Tibial artery (tissue), 4 donors: Measurements from ENCODE around the gene AKIRIN2.
"Not testable (repeated sequence)": the region's sequence is repeated elsewhere in the genome, so short reads cannot be mapped to it uniquely, and the experiment has no call there.

ENCODE experiments used
- DNase-seq, 2 donors: peaks; one replicate each; pipeline ENCODE4 v3.0.0-alpha.2; 2019
- H3K27ac ChIP-seq, 2 donors: fragments of 200-600 bp; sonication (generic) in 1 of 2; 1 replicate in 1 of 2; 2 replicates in 1 of 2; pipeline ENCODE4 v1.5.1; 2018 to 2019; ENCODE audit warnings: mild to moderate bottlenecking in 1 of 2
- H3K27me3 ChIP-seq, 2 donors: fragments of 200-600 bp; sonication (generic) in 1 of 2; one replicate each; pipeline versions ENCODE4 v1.5.1 to v1.6.0; 2016 to 2019
- H3K36me3 ChIP-seq, 3 donors: fragments of 200-600 bp; sonication (generic) in 2 of 3; one replicate each; pipeline ENCODE4 v1.5.1; 2016 to 2019; ENCODE audit warnings: mild to moderate bottlenecking in 2 of 3
- H3K4me1 ChIP-seq, 4 donors: fragments of 200-600 bp; sonication (generic) in 2 of 4; 1 replicate in 3 of 4; 2 replicates in 1 of 4; pipeline ENCODE4 v1.5.1; 2016 to 2019
- H3K4me3 ChIP-seq, 2 donors: fragments of 200-600 bp; sonication (generic) in 1 of 2; 1 replicate in 1 of 2; 2 replicates in 1 of 2; pipeline ENCODE4 v1.5.1; 2018 to 2019; ENCODE audit warnings: mild to moderate bottlenecking in 2 of 2
- H3K9me3 ChIP-seq, 3 donors: fragments of 200-600 bp; sonication (generic) in 1 of 3; one replicate each; pipeline ENCODE4 v1.5.1; 2016 to 2019
- intact Hi-C: fragments of 100-400 bp; cut with DNase I; formaldehyde crosslinking; loops from one replicate; pipeline ENCODE4 v1.15.0; 2023; ENCODE audit warnings: low total_unique reads
- TF ChIP-seq, protein P1 (sequence below), 2 experiments: fragments of 200-600 bp in 1 of 2; fragments of 450-650 bp in 1 of 2; IDR thresholded peaks; one replicate each; pipeline ENCODE4 v1.5.1; 2017 to 2019; ENCODE audit warnings: antibody characterized with exemption in 2 of 2, mild to moderate bottlenecking in 1 of 2, moderate library complexity in 1 of 2

AKIRIN2 gene

DNA sequence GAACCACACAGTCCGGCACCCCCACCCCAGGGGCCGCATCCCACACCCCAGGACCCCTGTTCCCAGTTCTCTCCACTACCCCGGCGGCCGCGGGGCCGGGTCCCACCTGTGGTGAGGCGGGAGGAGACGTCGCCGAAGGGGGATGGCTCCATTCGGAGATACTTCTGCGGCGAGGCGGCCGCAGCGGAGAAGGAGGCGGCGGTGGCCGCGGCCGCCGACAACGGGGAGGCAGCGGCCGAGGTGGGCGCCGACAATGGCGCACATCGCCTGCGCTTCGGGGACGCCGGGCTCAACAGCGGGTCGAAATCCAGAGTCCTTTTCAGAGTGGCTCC is 723 bp downstream of the AKIRIN2 start:
- Histone ChIP-seq H3K9me3 (no peaks in the 10 kb centered on the region), H3K4me1 (peaks cover 0 to 44% (median 14%) of the 10 kb centered on the region in 4 donors), H3K4me3 (peak overlapping the region; percentile 73 to 98), H3K27me3 (no peaks in the 10 kb centered on the region), H3K27ac (peak overlapping the region; percentile 93 to 97), H3K36me3 (no peaks in the 10 kb centered on the region)
- TF ChIP-seq, protein P1, sequence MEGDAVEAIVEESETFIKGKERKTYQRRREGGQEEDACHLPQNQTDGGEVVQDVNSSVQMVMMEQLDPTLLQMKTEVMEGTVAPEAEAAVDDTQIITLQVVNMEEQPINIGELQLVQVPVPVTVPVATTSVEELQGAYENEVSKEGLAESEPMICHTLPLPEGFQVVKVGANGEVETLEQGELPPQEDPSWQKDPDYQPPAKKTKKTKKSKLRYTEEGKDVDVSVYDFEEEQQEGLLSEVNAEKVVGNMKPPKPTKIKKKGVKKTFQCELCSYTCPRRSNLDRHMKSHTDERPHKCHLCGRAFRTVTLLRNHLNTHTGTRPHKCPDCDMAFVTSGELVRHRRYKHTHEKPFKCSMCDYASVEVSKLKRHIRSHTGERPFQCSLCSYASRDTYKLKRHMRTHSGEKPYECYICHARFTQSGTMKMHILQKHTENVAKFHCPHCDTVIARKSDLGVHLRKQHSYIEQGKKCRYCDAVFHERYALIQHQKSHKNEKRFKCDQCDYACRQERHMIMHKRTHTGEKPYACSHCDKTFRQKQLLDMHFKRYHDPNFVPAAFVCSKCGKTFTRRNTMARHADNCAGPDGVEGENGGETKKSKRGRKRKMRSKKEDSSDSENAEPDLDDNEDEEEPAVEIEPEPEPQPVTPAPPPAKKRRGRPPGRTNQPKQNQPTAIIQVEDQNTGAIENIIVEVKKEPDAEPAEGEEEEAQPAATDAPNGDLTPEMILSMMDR (IDR thresholded peaks at IDR 0.05), result no peak
- intact Hi-C loops, result loop anchor here (1.0 kb wide), 1 partner anchor 111 kb away; the partner anchor contains the start of gene ORC3
- DNase-seq, result peak in 1 of 2 donors; percentile 70

DNA sequence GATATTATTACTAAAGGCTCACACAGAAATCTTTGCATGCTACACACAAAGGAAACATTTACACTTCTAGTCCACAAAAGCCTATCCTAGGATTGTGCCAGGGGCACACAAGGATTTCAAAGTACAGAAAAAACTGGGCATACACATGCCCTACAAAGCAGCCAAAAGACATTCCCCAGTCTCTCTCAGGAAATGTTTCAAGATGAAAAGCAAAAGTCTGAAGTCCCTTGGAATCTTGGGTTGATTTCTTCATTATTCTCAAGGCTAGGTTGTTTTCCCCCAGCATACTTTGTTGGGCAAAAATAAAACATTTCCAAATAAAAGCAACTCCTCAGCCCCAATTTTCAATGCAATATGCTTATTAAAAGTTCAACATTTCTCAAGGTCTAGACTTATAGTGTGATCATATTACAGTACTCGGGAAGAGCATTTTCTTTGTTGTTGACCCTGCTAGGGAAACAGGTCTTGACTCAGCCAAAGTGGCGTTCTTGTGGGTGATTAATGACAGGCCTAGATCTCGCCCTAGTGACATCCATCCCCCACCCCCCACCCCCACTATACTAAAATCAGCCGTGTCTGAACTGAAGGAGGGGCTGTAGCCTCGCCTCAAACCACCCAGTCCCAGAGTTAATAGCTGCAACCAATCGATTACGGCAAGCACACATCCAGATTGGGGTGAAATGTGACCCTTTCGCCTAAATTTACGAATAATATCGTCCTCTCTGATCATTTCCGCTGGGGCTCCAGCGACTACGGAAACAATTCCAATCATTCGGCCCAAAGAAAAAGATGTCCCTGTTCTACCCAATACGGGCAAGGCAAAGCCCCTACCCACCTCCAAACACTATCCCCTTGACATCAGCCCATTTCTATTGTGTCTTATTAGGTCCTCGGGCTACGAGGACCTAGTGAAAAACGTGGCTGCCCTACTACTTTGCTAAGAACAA is 1.4 kb downstream of the AKIRIN2 start:
- peak overlapping the region; percentile 73 to 98 for H3K4me3 ChIP-seq
- TF ChIP-seq, protein P1 (IDR thresholded peaks at IDR 0.05), result no peak
- DNase-seq, result no peak
- no peaks in the 10 kb centered on the region for H3K9me3 ChIP-seq
- H3K27ac ChIP-seq, result peak overlapping the region; percentile 93 to 97
- peaks cover 0 to 50% (median 17%) of the 10 kb centered on the region in 4 donors for H3K4me1 ChIP-seq
- no peaks in the 10 kb centered on the region for H3K36me3 ChIP-seq
- H3K27me3 ChIP-seq, result no peaks in the 10 kb centered on the region
- intact Hi-C loops, result loop anchor here (1.0 kb wide), 1 partner anchor 110 kb away; the partner anchor contains the start of gene ORC3

DNA sequence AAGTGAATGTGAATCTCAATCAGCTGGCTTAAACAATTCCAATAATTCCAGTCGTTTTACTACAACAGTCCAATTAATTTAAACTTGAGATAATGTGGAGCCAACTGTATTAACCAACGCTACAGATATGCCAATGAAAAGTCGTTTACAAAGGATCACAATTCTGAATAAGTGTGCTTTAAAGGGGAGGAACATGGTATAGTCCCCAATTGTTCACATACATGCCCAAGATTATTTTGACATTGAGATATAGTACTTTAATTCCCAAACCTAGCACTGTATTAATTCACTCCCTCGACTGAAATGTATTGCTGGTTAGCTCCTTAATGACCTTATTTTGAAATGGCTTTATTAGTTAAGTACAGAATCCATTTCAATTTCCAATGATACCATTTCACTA is 2.5 kb downstream of the AKIRIN2 start:
- Histone ChIP-seq H3K27ac (peak overlapping the region in 1 of 2 donors; percentile 97), H3K4me3 (peak overlapping the region; percentile 73 to 98), H3K9me3 (no peaks in the 10 kb centered on the region), H3K4me1 (peaks cover 0 to 61% (median 19%) of the 10 kb centered on the region in 4 donors), H3K27me3 (no peaks in the 10 kb centered on the region), H3K36me3 (no peaks in the 10 kb centered on the region)
- no peak for DNase-seq
- intact Hi-C loops, result no loop called here
- TF ChIP-seq, protein P1 (IDR thresholded peaks at IDR 0.05), result no peak

DNA sequence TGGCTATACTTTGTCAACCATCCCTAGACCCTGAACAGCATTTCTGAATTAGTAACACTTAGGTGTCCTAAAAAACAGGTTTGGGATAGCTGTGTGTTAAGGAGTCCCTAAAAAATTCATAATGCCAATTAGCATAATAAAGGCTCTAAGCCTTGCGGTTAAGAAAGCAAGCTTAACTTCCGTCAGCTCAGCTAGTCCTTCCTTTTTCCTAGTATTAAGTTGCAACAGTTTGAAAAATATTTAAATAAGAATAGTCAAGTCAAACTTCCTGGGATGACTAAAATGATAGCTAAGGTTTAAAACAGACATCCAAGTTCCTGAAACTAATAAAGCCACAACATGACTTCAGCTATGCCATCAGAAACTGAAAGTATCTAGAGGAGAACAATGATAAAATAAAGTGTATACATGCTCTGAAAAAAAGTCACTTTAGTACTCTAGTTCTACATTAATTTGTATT is 3.5 kb downstream of the AKIRIN2 start:
- no peaks in the 10 kb centered on the region for H3K9me3 ChIP-seq
- H3K27ac ChIP-seq, result peak overlapping the region in 1 of 2 donors; percentile 97
- intact Hi-C loops, result no loop called here
- H3K27me3 ChIP-seq, result no peaks in the 10 kb centered on the region
- TF ChIP-seq, protein P1 (IDR thresholded peaks at IDR 0.05), result no peak
- no peak for DNase-seq
- peak overlapping the region; percentile 73 to 98 for H3K4me3 ChIP-seq
- H3K4me1 ChIP-seq, result peaks cover 0 to 70% (median 19%) of the 10 kb centered on the region in 4 donors
- no peaks in the 10 kb centered on the region for H3K36me3 ChIP-seq

DNA sequence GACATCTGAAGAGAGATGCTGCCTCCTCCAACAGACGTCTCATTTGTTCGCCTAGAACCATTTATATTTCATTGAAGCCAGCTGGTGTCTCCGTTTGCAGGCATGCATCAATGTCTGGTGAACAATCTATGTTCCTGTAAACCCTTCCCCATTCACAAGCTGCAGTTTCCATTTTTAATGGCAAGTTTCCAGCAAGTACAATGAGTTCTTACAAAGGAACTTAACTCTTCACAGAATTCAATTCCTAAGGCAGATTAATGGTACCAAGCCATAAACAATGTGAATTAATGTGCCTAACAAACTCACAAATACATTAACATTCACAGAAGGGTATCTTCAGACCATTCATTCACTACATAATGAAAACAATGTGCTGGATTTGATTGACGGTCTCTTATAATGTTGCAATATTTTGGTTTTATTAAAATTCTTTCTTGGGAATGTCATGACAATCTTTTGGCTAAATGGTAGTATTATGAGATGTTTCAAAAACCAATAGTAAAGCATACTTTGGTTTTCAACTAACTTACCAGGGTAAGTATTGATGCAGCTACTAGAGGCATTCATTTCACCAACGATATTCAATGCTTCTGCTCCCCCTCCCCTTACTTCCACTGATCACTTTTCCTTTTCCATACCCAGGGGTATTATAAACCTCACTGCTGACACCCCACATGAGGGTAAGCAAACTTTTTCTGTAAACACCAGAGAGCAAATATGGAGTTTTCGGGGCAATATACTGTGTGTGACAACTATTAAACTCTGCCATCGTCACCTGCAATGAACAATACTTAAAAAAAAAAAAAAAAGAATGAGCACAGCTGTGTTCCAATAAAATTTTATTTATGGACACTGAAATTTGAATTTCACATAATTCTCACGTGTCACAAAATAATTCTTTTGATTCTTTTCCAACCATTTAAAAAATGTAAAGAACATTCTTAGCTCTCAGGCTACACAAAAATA is 4.2 kb downstream of the AKIRIN2 start:
- peaks cover 0 to 72% (median 19%) of the 10 kb centered on the region in 4 donors for H3K4me1 ChIP-seq
- TF ChIP-seq, protein P1 (IDR thresholded peaks at IDR 0.05), result no peak
- H3K27me3 ChIP-seq, result no peaks in the 10 kb centered on the region
- no peak for DNase-seq
- no peaks in the 10 kb centered on the region for H3K36me3 ChIP-seq
- intact Hi-C loops, result no loop called here
- H3K4me3 ChIP-seq, result peak overlapping the region; percentile 73 to 98
- no peaks in the 10 kb centered on the region for H3K9me3 ChIP-seq
- peak overlapping the region in 1 of 2 donors; percentile 97 for H3K27ac ChIP-seq

DNA sequence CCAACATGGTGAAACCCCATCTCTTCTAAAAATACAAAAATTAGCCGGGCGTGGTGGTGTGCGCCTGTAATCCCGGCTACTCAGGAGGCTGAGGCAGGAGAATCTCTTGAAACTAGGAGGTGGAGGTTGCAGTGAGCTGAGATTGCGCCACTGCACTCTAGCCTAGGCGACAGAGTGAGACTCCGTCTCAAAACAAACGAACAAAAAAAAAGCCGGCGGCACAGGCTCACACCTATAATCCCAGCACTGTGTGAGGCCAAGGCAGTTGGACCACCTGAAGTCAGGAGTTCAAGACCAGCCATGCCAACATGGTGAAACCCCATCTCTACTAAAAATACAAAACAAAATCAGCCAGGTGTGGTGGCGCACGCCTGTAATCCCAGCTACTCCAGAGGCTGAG is 5.2 kb downstream of the AKIRIN2 start:
- intact Hi-C loops, H3K27ac ChIP-seq: not testable (repeated sequence)

More for the DNA sequence above, 5.2 kb downstream of the AKIRIN2 start:
- H3K4me3 ChIP-seq, H3K36me3 ChIP-seq, DNase-seq, H3K9me3 ChIP-seq, H3K27me3 ChIP-seq: not testable (repeated sequence)
- peaks cover 0 to 80% (median 23%) of the 10 kb centered on the region in 4 donors for H3K4me1 ChIP-seq
